CD4-positive, alpha-beta T cell (primary cell): ENCODE results near the gene MTX1. TPM values are rescaled to one million over a fixed set of nuclear protein-coding genes. Genes with fewer than 3 reads are reported as not detected.
A peak's percentile ranks its signal among the peaks of the same experiment; 100 is the strongest.

Experiments
- ATAC-seq: fragments of 200-7000 bp; cut with Tn5 transposase; one replicate; pipeline ENCODE4 v1.10.0; 2022; ENCODE audit warnings: mild to moderate bottlenecking; ENCODE audit not compliant: poor library complexity
- CTCF ChIA-PET: fragments of 350-600 bp; sonication (Branson Sonifier 250); formaldehyde crosslinking; loops from one replicate; lab custom pipeline; 2021; ENCODE audit warnings: antibody characterized with exemption, inconsistent platforms; lab: Charles Lee
- POLR2A ChIA-PET: fragments of 350-600 bp; sonication (Branson Sonifier 250); formaldehyde crosslinking; loops from one replicate; lab custom pipeline; 2021; ENCODE audit warnings: antibody characterized with exemption, inconsistent platforms; lab: Charles Lee
- DNase-seq, 14 experiments: peaks; one replicate each; pipeline ENCODE4 v3.0.0-alpha.2; 2013 to 2020; ENCODE audit warnings: mixed read lengths in 2 of 14
- H3K27ac ChIP-seq, 2 donors: one replicate each; pipeline versions ENCODE4 v1.5.1 to v1.7.0; 2013; ENCODE audit warnings: low read length in 2 of 2, low read depth in 1 of 2, mild to moderate bottlenecking in 1 of 2
- H3K27me3 ChIP-seq, 2 experiments: 1 replicate in 1 of 2; 2 replicates in 1 of 2; pipeline versions ENCODE4 v1.6.1 to v1.7.0; 2013; ENCODE audit warnings: low read length in 2 of 2, control low read depth in 1 of 2, mild to moderate bottlenecking in 1 of 2, moderate library complexity in 1 of 2; ENCODE audit not compliant: insufficient read depth in 2 of 2, control insufficient read depth in 1 of 2
- H3K36me3 ChIP-seq: one replicate; pipeline ENCODE4 v1.6.1; 2013; ENCODE audit warnings: low read length, control low read depth; ENCODE audit not compliant: insufficient read depth
- H3K4me1 ChIP-seq: one replicate; pipeline ENCODE4 v1.6.1; 2013; ENCODE audit warnings: low read length, control low read depth; ENCODE audit not compliant: insufficient read depth
- H3K4me3 ChIP-seq: one replicate; pipeline ENCODE4 v1.5.1; 2013; ENCODE audit warnings: mild to moderate bottlenecking, low read length, moderate library complexity
- H3K9me3 ChIP-seq, 2 experiments: 1 replicate in 1 of 2; 2 replicates in 1 of 2; pipeline versions ENCODE4 v1.6.1 to v1.7.0; 2013; ENCODE audit warnings: low read length in 2 of 2, mild to moderate bottlenecking in 2 of 2, control low read depth in 1 of 2, moderate library complexity in 1 of 2; ENCODE audit not compliant: control insufficient read depth in 1 of 2, insufficient read depth in 1 of 2
- H3K27ac Mint-ChIP-seq: one replicate; pipeline ENCODE4 v1.8.0; 2020; ENCODE audit warnings: mixed read lengths
- H3K27me3 Mint-ChIP-seq: one replicate; pipeline ENCODE4 v1.8.0; 2021; ENCODE audit warnings: mixed read lengths
- H3K36me3 Mint-ChIP-seq: one replicate; pipeline ENCODE4 v1.8.0; 2021; ENCODE audit warnings: low read depth, mixed read lengths
- H3K4me1 Mint-ChIP-seq: one replicate; pipeline ENCODE4 v1.8.0; 2021; ENCODE audit warnings: low read depth, mixed read lengths
- H3K4me3 Mint-ChIP-seq: one replicate; pipeline ENCODE4 v1.8.0; 2020; ENCODE audit warnings: mild to moderate bottlenecking, mixed read lengths
- H3K9me3 Mint-ChIP-seq: one replicate; pipeline ENCODE4 v1.8.0; 2020; ENCODE audit warnings: mixed read lengths
- CTCF ChIP-seq: fragments of 200-600 bp; IDR thresholded peaks from one replicate; pipeline ENCODE4 v1.8.0; 2022; ENCODE audit warnings: antibody characterized with exemption, mild to moderate bottlenecking
- intact Hi-C, 2 experiments: fragments of 100-400 bp; cut with DNase I in 1 of 2; cut with micrococcal nuclease in 1 of 2; formaldehyde crosslinking; loops; one replicate each; pipeline versions ENCODE4 v1.15.1 to v1.9.0; 2023 to 2025; cut with DNase I, micrococcal nuclease
- total RNA-seq, 174 experiments: library from RNA in 2 of 174; stranded (reverse) in 2 of 174; gene quantifications; one replicate each; pipeline ENCODE4 v1.2.3 and lab custom pipeline; 2021 to 2026

The MTX1 gene
- total RNA-seq, 2 experiments from 2014 or later, result 19.9 to 20.7 TPM

DNA sequence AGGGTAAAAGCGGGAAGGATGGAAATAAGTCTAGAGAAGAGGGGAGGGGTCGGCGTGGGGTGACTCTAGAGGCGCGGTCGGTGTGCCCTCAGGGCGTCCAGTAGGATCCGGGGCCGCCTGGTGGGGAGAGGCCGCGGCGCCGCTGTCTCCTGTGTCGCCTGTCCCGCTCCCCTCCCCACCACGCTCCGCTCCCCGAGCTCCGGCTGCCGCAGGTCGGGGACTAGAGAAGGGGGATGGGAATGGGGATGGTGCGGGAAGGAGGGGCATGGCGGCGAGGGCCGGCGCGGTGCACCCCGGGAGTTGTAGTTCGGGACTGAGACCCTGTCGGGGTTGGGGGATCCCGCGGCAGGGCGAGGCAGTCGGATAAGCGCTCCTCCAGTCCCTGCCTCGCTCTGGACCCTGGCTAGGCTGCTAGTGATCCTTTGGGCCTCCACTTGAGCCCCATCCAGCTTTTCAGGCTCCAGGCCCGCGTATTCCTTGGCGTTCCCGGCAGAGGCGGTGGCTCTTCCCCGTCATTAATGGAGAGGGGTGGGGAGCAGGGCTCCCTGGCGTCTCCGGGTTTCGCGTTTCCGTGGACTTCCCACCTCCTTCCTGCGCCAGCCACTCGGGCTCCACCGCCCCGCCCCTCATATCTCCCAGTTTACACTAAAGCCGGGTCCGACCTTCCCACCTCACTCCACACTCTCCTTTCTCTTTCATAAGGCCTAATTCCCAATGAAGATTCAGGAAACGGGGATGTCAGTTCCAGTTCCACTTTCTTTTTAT lies 46.9 kb downstream of the MTX1 start, which contains the start of gene ENTREP3:
TSS of gene ENTREP3 (minus strand) at position 241 of the 765 bp plus-strand sequence. CDS start 606 bp downstream, outside the sequence.
- H3K4me3 Mint-ChIP-seq, result peak within 1 kb of the TSS; percentile 85
- H3K27ac ChIP-seq, result peak within 1 kb of the TSS in 1 of 2 donors; percentile 38
- H3K27me3 ChIP-seq, result no peaks in the 10 kb centered on the region
- CTCF ChIA-PET, result interaction anchor here (1.1 kb wide), 1 partner anchor 67 kb away, joined by 4 read pairs; no protein-coding TSS in a partner anchor
- H3K36me3 Mint-ChIP-seq, result peaks cover 36% of the 10 kb centered on the region
- H3K27me3 Mint-ChIP-seq, result no peaks in the 10 kb centered on the region
- no peaks in the 10 kb centered on the region for H3K9me3 ChIP-seq
- TF ChIP-seq CTCF, result no peak
- POLR2A ChIA-PET, result interaction anchor here (0.7 to 1.8 kb wide), 3 partner anchors 11 to 68 kb away, joined by 3 to 9 read pairs (median 5); partner anchors contain the start of gene RUSC1
- peak; percentile 54 to 88 (median 70) for DNase-seq
- peak within 1 kb of the TSS; percentile 49 for H3K27ac Mint-ChIP-seq
- H3K9me3 Mint-ChIP-seq, result no peaks in the 10 kb centered on the region
- H3K4me1 ChIP-seq, result peaks cover 40% of the 10 kb centered on the region
- peak; percentile 71 for ATAC-seq
- intact Hi-C loops, result loop anchor here in 1 of 2 experiments (2.0 to 10.0 kb wide), 2 partner anchors 17 to 249 kb away; partner anchors contain the start of gene CLK2
- H3K4me3 ChIP-seq, result peak within 1 kb of the TSS; percentile 71
- H3K36me3 ChIP-seq, result peaks cover 36% of the 10 kb centered on the region
- peaks cover 44% of the 10 kb centered on the region for H3K4me1 Mint-ChIP-seq

- Histone ChIP-seq H3K4me3 (no peak overlapping the region), H3K9me3 (no peaks in the 10 kb centered on the region), H3K36me3 (peaks cover 38% of the 10 kb centered on the region), H3K27me3 (no peaks in the 10 kb centered on the region), H3K27ac (no peak overlapping the region), H3K4me1 (peaks cover 41% of the 10 kb centered on the region)
- peaks cover 43% of the 10 kb centered on the region for H3K36me3 Mint-ChIP-seq
- H3K4me3 Mint-ChIP-seq, result peak overlapping the region; percentile 85
- no peaks in the 10 kb centered on the region for H3K27me3 Mint-ChIP-seq
- CTCF ChIA-PET, result no interaction called here
- peaks cover 45% of the 10 kb centered on the region for H3K4me1 Mint-ChIP-seq
- POLR2A ChIA-PET, result interaction anchor here (1.1 to 1.8 kb wide), 3 partner anchors 12 to 67 kb away, joined by 4 to 9 read pairs (median 6); partner anchors contain the start of gene CLK2
- no peak for ATAC-seq
- TF ChIP-seq CTCF, result no peak
- no peaks in the 10 kb centered on the region for H3K9me3 Mint-ChIP-seq
- peak in 1 of 14 experiments; percentile 33 for DNase-seq
- H3K27ac Mint-ChIP-seq, result no peak overlapping the region
- intact Hi-C loops, result loop anchor here in 1 of 2 experiments (10.0 kb wide), 1 partner anchor 249 kb away; no protein-coding TSS in a partner anchor
Measured at GRCh38 chr1:155256058-155256852, 47.8 kb downstream of the MTX1 start.

DNA sequence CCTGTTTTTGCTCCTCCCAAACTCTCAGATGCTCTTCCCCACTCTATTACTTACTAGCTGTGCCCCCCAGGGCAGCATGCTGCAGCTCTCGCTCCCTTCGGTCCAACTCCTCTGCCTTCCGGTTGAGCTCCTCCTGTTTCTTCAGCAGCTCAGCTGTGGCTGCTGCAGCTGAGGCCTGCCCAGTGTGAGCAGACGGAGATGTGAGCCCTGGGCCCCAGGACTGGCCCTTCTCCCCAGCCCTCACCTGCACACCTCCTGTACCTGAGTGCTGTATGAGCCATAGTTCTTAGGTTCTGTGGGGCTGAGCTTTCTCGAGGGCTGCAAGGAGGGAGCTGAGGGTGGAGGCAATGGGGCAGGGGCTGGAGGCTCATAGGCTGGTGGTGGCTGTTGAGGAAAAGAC lies 51.8 kb downstream of the MTX1 start:
- CTCF ChIA-PET, result interaction anchor here (0.6 to 4.5 kb wide), 2 partner anchors 10 to 184 kb away, joined by 3 to 47 read pairs; no protein-coding TSS in a partner anchor
- peaks cover 60% of the 10 kb centered on the region for H3K36me3 ChIP-seq
- Mint-ChIP-seq H3K4me3 (peak overlapping the region; percentile 42), H3K27me3 (no peaks in the 10 kb centered on the region), H3K36me3 (peaks cover 82% of the 10 kb centered on the region), H3K4me1 (peaks cover 54% of the 10 kb centered on the region), H3K9me3 (no peaks in the 10 kb centered on the region), H3K27ac (peak overlapping the region; percentile 24)
- H3K4me1 ChIP-seq, result peaks cover 39% of the 10 kb centered on the region
- no peak overlapping the region for H3K27ac ChIP-seq
- no peak for TF ChIP-seq CTCF
- POLR2A ChIA-PET, result interaction anchor here (0.7 to 5.7 kb wide), 5 partner anchors 9 to 586 kb away, joined by 3 to 54 read pairs (median 19); partner anchors contain the start of gene CLK2
- intact Hi-C loops, result no loop called here
- H3K27me3 ChIP-seq, result no peaks in the 10 kb centered on the region
- H3K9me3 ChIP-seq, result no peaks in the 10 kb centered on the region
- DNase-seq (no peak), ATAC-seq (no peak)
- H3K4me3 ChIP-seq, result no peak overlapping the region
